Karpas-422 (cell line): ENCODE data around the gene DIPK1C. TPM values are rescaled to one million over a fixed set of nuclear protein-coding genes. Genes with fewer than 3 reads are reported as not detected.
A peak's percentile ranks its signal among the peaks of the same experiment; 100 is the strongest.

Experiments
- DNase-seq: peaks from one replicate; pipeline ENCODE4 v3.0.0-alpha.2; 2015
- H2AFZ ChIP-seq: fragments of 200-600 bp; sonication (generic); 2 replicates; pipeline ENCODE4 v1.6.1; 2014; ENCODE audit warnings: antibody characterized with exemption, low read length, mixed read lengths
- H3K27ac ChIP-seq: fragments of 200-600 bp; sonication (generic); 2 replicates; pipeline ENCODE4 v1.5.1; 2014; ENCODE audit warnings: mild to moderate bottlenecking, low read length, moderate library complexity
- H3K27me3 ChIP-seq: fragments of 200-600 bp; sonication (generic); 2 replicates; pipeline ENCODE4 v1.6.1; 2014; ENCODE audit warnings: low read length, mixed read lengths
- H3K36me3 ChIP-seq: fragments of 200-600 bp; sonication (generic); 2 replicates; pipeline ENCODE4 v1.6.1; 2014; ENCODE audit warnings: low read length, mixed read lengths; ENCODE audit not compliant: insufficient read depth
- H3K4me1 ChIP-seq: fragments of 200-600 bp; sonication (generic); 2 replicates; pipeline ENCODE4 v1.6.1; 2014; ENCODE audit warnings: mild to moderate bottlenecking, low read length, mixed read lengths
- H3K4me2 ChIP-seq: fragments of 200-600 bp; sonication (generic); 2 replicates; pipeline ENCODE4 v1.6.1; 2014; ENCODE audit warnings: low read length, low read depth, mild to moderate bottlenecking; ENCODE audit not compliant: poor library complexity, severe bottlenecking
- H3K4me3 ChIP-seq: fragments of 200-600 bp; sonication (generic); 2 replicates; pipeline ENCODE4 v1.5.1; 2014; ENCODE audit warnings: mild to moderate bottlenecking, antibody characterized with exemption, low read length, mixed read lengths
- H3K79me2 ChIP-seq: fragments of 200-600 bp; sonication (generic); 2 replicates; pipeline ENCODE4 v1.6.1; 2014; ENCODE audit warnings: mild to moderate bottlenecking, low read length, mixed read lengths
- H3K9ac ChIP-seq: fragments of 200-600 bp; sonication (generic); 2 replicates; pipeline ENCODE4 v1.6.0; 2014; ENCODE audit warnings: low read length
- H3K9me2 ChIP-seq: fragments of 200-600 bp; sonication (generic), shearing (Covaris generic); replicated peaks from 2 replicates; pipeline ENCODE4 v1.6.0; 2014; ENCODE audit warnings: mild to moderate bottlenecking, low read length, moderate library complexity; ENCODE audit not compliant: insufficient read depth
- H3K9me3 ChIP-seq: fragments of 300-700, 200-600 bp; sonication (generic); 2 replicates; pipeline ENCODE4 v1.6.1; 2014; ENCODE audit warnings: low read length, mixed read lengths
- H4K20me1 ChIP-seq: fragments of 200-600 bp; sonication (generic); 2 replicates; pipeline ENCODE4 v1.6.1; 2014; ENCODE audit warnings: mild to moderate bottlenecking, antibody characterized with exemption, low read length, low read depth; ENCODE audit not compliant: insufficient read depth
- total RNA-seq: library from RNA; depleted of rRNA; stranded (reverse); fragments of >200 nt; shearing (Covaris generic); gene quantifications from 2 replicates; pipeline ENCODE4 v1.2.3, GENCODE V29; 2014; ENCODE audit warnings: low replicate concordance

DIPK1C gene
- total RNA-seq, 1 experiment from 2014 or later: not detected

DNA sequence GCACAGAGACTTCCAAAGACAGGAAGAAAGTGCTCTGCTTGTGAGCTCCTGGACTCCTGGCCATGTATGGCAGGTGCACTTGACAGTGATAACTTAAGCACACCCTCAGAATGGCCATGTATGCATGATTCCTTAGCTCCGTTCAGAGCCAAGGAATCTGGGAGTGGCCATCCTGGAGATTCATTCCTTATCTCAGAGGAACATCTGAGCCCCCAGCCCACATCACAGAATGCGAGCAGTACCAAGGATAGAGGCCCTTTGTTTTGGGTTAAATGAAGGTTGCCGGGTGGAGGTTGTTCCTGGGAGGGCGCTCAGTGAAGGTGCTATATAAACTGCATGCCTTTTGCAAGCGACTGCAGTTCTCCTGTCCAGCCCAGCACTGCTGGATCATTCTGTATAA is 26.9 kb downstream of the DIPK1C start:
- Histone ChIP-seq H3K4me2 (peak overlapping the region; percentile 24), H3K4me3 (no peak overlapping the region), H4K20me1 (no peaks in the 10 kb centered on the region), H3K27me3 (no peaks in the 10 kb centered on the region), H3K79me2 (no peaks in the 10 kb centered on the region), H3K9me3 (no peaks in the 10 kb centered on the region), H3K27ac (no peak overlapping the region), H3K9me2 (no peaks in the 10 kb centered on the region), H3K4me1 (peaks cover 13% of the 10 kb centered on the region), H3K36me3 (no peaks in the 10 kb centered on the region), H3K9ac (0 out of 2 replicates have a peak overlapping the region, but pooled peaks have one; percentile 16), H2AFZ (peak overlapping the region; percentile 75)
- DNase-seq: no peak

DNA sequence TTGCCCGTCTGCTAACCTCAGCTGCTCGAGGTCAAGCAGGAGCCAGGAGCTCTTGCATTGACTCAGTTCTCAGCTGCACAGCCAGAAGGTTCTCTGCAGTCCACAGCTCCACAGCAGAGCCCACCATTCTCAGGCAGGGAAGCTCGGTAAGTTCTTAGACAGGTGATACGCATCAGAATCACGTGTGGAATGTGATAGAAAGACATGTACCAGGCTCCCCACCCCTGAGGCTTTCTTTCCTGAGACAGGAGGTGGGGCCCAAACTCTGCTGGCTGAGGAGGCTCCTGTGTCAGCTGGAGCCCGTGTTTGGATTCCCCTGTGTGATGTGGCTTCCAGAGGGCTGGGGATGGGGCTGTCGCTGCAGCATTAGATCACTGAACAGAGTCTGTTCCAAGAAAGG is 28.0 kb downstream of the DIPK1C start:
- H3K36me3 ChIP-seq: no peaks in the 10 kb centered on the region
- no peaks in the 10 kb centered on the region for H3K27me3 ChIP-seq
- H3K4me1 ChIP-seq: peaks cover 13% of the 10 kb centered on the region
- no peak overlapping the region for H3K9ac ChIP-seq
- no peaks in the 10 kb centered on the region for H3K9me2 ChIP-seq
- no peaks in the 10 kb centered on the region for H4K20me1 ChIP-seq
- no peak overlapping the region for H2AFZ ChIP-seq
- H3K4me2 ChIP-seq: no peak overlapping the region
- H3K27ac ChIP-seq: no peak overlapping the region
- H3K4me3 ChIP-seq: no peak overlapping the region
- no peaks in the 10 kb centered on the region for H3K79me2 ChIP-seq
- no peak for DNase-seq
- H3K9me3 ChIP-seq: no peaks in the 10 kb centered on the region

GRCh38 chr18:74427442-74428112 is 29.5 kb downstream of the DIPK1C start:
- Histone ChIP-seq H3K4me3 (no peak overlapping the region), H3K79me2 (no peaks in the 10 kb centered on the region), H3K9ac (no peak overlapping the region), H2AFZ (no peak overlapping the region), H3K36me3 (no peaks in the 10 kb centered on the region), H3K4me2 (no peak overlapping the region), H3K9me2 (no peaks in the 10 kb centered on the region), H3K27me3 (no peaks in the 10 kb centered on the region), H3K4me1 (peaks cover 13% of the 10 kb centered on the region), H3K27ac (no peak overlapping the region), H3K9me3 (no peaks in the 10 kb centered on the region), H4K20me1 (no peaks in the 10 kb centered on the region)
- no peak for DNase-seq

- H3K79me2 ChIP-seq: no peaks in the 10 kb centered on the region
- no peak overlapping the region for H2AFZ ChIP-seq
- H3K36me3 ChIP-seq: no peaks in the 10 kb centered on the region
- no peaks in the 10 kb centered on the region for H3K27me3 ChIP-seq
- no peaks in the 10 kb centered on the region for H3K9me3 ChIP-seq
- H3K9ac ChIP-seq: no peak overlapping the region
- no peak overlapping the region for H3K27ac ChIP-seq
- no peaks in the 10 kb centered on the region for H3K9me2 ChIP-seq
- no peak overlapping the region for H3K4me2 ChIP-seq
- H3K4me3 ChIP-seq: no peak overlapping the region
- peaks cover 8% of the 10 kb centered on the region for H3K4me1 ChIP-seq
- DNase-seq: no peak
- H4K20me1 ChIP-seq: no peaks in the 10 kb centered on the region
Measured at GRCh38 chr18:74425876-74426275, 31.2 kb downstream of the DIPK1C start.

DNA sequence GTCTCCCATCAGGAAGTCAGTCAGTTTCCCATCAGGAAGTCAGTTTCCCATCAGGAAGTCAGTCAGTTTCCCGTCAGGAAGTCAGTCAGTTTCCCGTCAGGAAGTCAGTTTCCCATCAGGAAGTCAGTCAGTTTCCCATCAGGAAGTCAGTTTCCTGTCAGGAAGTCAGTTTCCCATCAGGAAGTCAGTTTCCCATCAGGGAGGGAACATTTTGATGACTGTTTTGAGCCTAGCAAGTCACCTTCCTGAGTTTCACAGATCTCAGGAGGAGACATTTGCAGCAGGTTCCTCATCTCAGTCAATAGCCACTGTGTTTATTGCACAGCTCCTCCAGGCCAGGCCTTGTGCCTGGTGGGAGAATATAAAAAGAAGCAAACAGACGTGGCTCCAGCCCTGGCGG is 31.9 kb downstream of the DIPK1C start:
- Histone ChIP-seq H2AFZ (no peak overlapping the region), H3K4me1 (peaks cover under 1% of the 10 kb centered on the region), H3K27ac (no peak overlapping the region), H3K9ac (no peak overlapping the region), H3K79me2 (no peaks in the 10 kb centered on the region), H3K4me2 (no peak overlapping the region), H3K9me2 (no peaks in the 10 kb centered on the region), H4K20me1 (no peaks in the 10 kb centered on the region), H3K36me3 (no peaks in the 10 kb centered on the region), H3K4me3 (no peak overlapping the region), H3K27me3 (no peaks in the 10 kb centered on the region), H3K9me3 (no peaks in the 10 kb centered on the region)
- DNase-seq: no peak

DNA sequence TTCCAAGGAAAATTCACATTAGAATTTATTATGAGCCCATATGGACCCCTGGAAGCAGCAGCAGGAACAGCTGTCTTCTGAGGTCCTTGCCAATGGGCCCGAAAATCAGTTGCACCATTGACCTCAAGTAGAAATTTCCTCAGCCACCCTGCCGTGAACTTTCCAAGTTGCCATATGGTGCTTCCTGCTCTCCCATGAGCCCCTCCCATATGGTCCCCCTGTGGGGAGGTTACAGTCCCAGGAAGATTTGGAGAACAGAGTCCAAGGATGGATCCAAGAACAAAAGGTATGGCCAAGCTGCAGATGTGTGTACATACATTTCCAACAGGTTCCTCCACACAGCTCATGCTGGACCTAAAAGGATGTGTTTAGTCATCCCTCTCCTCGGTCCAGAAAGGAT is 34.6 kb downstream of the DIPK1C start:
- H3K9me3 ChIP-seq: no peaks in the 10 kb centered on the region
- no peaks in the 10 kb centered on the region for H4K20me1 ChIP-seq
- no peak overlapping the region for H2AFZ ChIP-seq
- H3K9ac ChIP-seq: no peak overlapping the region
- H3K27ac ChIP-seq: no peak overlapping the region
- no peaks in the 10 kb centered on the region for H3K27me3 ChIP-seq
- H3K4me1 ChIP-seq: no peaks in the 10 kb centered on the region
- DNase-seq: no peak
- no peaks in the 10 kb centered on the region for H3K9me2 ChIP-seq
- no peaks in the 10 kb centered on the region for H3K36me3 ChIP-seq
- no peak overlapping the region for H3K4me2 ChIP-seq
- no peak overlapping the region for H3K4me3 ChIP-seq
- no peaks in the 10 kb centered on the region for H3K79me2 ChIP-seq

DNA sequence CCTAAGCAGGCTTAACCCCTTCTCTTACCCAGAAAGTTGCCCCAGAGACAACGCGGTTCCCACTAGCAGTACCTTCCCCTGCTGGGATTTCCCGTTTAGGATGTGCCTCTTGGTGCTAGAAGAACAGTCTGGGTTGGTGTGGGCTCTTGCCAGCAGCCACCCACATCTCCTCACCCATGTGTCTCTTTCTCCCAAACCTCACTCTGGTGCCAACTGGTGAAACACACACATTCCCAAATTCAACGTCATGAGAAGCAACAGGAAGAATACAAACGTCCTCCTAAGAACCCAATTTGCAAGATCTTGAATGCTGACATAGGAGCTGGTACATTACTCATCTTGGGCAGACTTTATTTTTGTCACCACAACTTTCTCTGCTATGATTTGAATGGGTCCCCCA is 36.2 kb downstream of the DIPK1C start:
- H4K20me1 ChIP-seq: no peaks in the 10 kb centered on the region
- H3K36me3 ChIP-seq: no peaks in the 10 kb centered on the region
- DNase-seq: no peak
- H3K4me3 ChIP-seq: no peak overlapping the region
- no peaks in the 10 kb centered on the region for H3K79me2 ChIP-seq
- no peak overlapping the region for H3K4me2 ChIP-seq
- H3K9me3 ChIP-seq: no peaks in the 10 kb centered on the region
- H3K4me1 ChIP-seq: no peaks in the 10 kb centered on the region
- no peak overlapping the region for H3K27ac ChIP-seq
- no peaks in the 10 kb centered on the region for H3K9me2 ChIP-seq
- no peaks in the 10 kb centered on the region for H3K27me3 ChIP-seq
- no peak overlapping the region for H2AFZ ChIP-seq
- H3K9ac ChIP-seq: no peak overlapping the region

- Histone ChIP-seq H3K9ac (no peak overlapping the region), H3K27me3 (no peaks in the 10 kb centered on the region), H2AFZ (no peak overlapping the region), H4K20me1 (no peaks in the 10 kb centered on the region), H3K27ac (no peak overlapping the region), H3K4me1 (no peaks in the 10 kb centered on the region), H3K36me3 (no peaks in the 10 kb centered on the region), H3K4me2 (no peak overlapping the region), H3K9me2 (no peaks in the 10 kb centered on the region), H3K79me2 (no peaks in the 10 kb centered on the region), H3K4me3 (no peak overlapping the region), H3K9me3 (no peaks in the 10 kb centered on the region)
- DNase-seq: no peak
Measured at GRCh38 chr18:74420481-74420880, 36.6 kb downstream of the DIPK1C start.
